HCT116 (cell line): ENCODE measurements around the gene SLC4A2. TPM values are rescaled to one million over a fixed set of nuclear protein-coding genes. Genes with fewer than 3 reads are reported as not detected.
A peak's percentile ranks its signal among the peaks of the same experiment; 100 is the strongest.

Experiments
- ATAC-seq: fragments of 200-7000 bp; cut with Tn5 transposase; 2 replicates; pipeline ENCODE4 v1.9.1; 2020; ENCODE audit warnings: mild to moderate bottlenecking, moderate library complexity
- BruUV-seq: library from RNA; stranded (reverse); fragments of 400-500 nt; replicated peaks from 2 replicates; lab custom pipeline; 2021; lab: Mats Ljungman, UMichigan
- CTCF ChIA-PET: fragments of 300-600 bp; sonication (Branson Sonifier 250); formaldehyde crosslinking; loops from one replicate; lab custom pipeline; 2021; ENCODE audit warnings: antibody characterized with exemption; lab: Charles Lee
- POLR2A ChIA-PET: fragments of 300-600, 350-600 bp; sonication (Branson Sonifier 250); formaldehyde crosslinking; loops from one replicate; lab custom pipeline; 2021; ENCODE audit warnings: antibody characterized with exemption; lab: Charles Lee
- RAD21 ChIA-PET, 2 experiments: fragments of 300-600 bp; sonication (Branson Sonifier 250); formaldehyde crosslinking; loops; one replicate each; lab custom pipeline; 2023; ENCODE audit warnings: low total read pairs in 2 of 2; ENCODE audit not compliant: uncharacterized antibody in 2 of 2, unreplicated experiment in 2 of 2, low non-redundant PET in 1 of 2; lab: Charles Lee
- DNase-seq: peaks from one replicate; pipeline ENCODE4 v3.0.0-alpha.2; 2010; ENCODE audit warnings: low read depth, low spot score
- H2AFZ ChIP-seq: fragments of 200-600 bp; shearing (Covaris generic), sonication (generic); 2 replicates; pipeline ENCODE4 v1.6.1; 2017; ENCODE audit warnings: low read depth, mixed run types, mixed read lengths, antibody characterized with exemption, low read length; ENCODE audit not compliant: poor library complexity, severe bottlenecking
- H3K27ac ChIP-seq: 2 replicates; pipeline ENCODE4 v1.5.1; 2012; ENCODE audit warnings: low read depth, low read length
- H3K27me3 ChIP-seq: fragments of 200-600 bp; sonication (generic); 2 replicates; pipeline ENCODE4 v1.6.1; 2016; ENCODE audit warnings: mixed run types, low read length, mixed read lengths; ENCODE audit not compliant: insufficient read depth
- H3K36me3 ChIP-seq, 2 experiments: fragments of 200-500 bp in 1 of 2; fragments of 200-600 bp in 1 of 2; sonication (Bioruptor generic) in 1 of 2; sonication (generic) in 1 of 2; 2 replicates each; pipeline versions ENCODE4 v1.5.1 to v1.6.1; 2014 to 2016; ENCODE audit warnings: low read length in 2 of 2, inconsistent platforms in 1 of 2, mixed read lengths in 1 of 2, mixed run types in 1 of 2; ENCODE audit not compliant: insufficient read depth in 2 of 2, control insufficient read depth in 1 of 2
- H3K4me1 ChIP-seq, 2 experiments: fragments of 200-600 bp in 1 of 2; sonication (generic) in 1 of 2; 2 replicates each; pipeline versions ENCODE4 v1.5.1 to v1.6.1; 2012 to 2017; ENCODE audit warnings: low read length in 2 of 2, inconsistent platforms in 1 of 2, mild to moderate bottlenecking in 1 of 2, mixed read lengths in 1 of 2, mixed run types in 1 of 2, moderate library complexity in 1 of 2; ENCODE audit not compliant: insufficient read depth in 2 of 2, control insufficient read depth in 1 of 2
- H3K4me2 ChIP-seq: fragments of 200-600 bp; sonication (generic); 2 replicates; pipeline ENCODE4 v1.6.1; 2017; ENCODE audit warnings: mixed run types, low read length, mixed read lengths
- H3K4me3 ChIP-seq, 2 experiments: fragments of 200-600 bp in 1 of 2; sonication (generic) in 1 of 2; replicated peaks in 1 of 2; 2 replicates each; pipeline ENCODE4 v1.5.1; 2011 to 2016; ENCODE audit warnings: low read length in 2 of 2, control low read depth in 1 of 2, low read depth in 1 of 2, mild to moderate bottlenecking in 1 of 2, mixed read lengths in 1 of 2, mixed run types in 1 of 2
- H3K79me2 ChIP-seq: fragments of 200-600 bp; sonication (generic); 2 replicates; pipeline ENCODE4 v1.6.1; 2017; ENCODE audit warnings: mild to moderate bottlenecking, mixed run types, low read length, moderate library complexity, mixed read lengths; ENCODE audit not compliant: insufficient read depth
- H3K9ac ChIP-seq: fragments of 200-600 bp; sonication (generic); 2 replicates; pipeline ENCODE4 v1.6.1; 2016; ENCODE audit warnings: low read length, mixed read lengths
- H3K9me2 ChIP-seq: fragments of 200-600 bp; sonication (generic), shearing (Covaris generic); 2 replicates; pipeline ENCODE4 v1.6.1; 2017; ENCODE audit warnings: mixed run types, mild to moderate bottlenecking, moderate library complexity; ENCODE audit not compliant: insufficient read depth
- H3K9me3 ChIP-seq, 2 experiments: fragments of 200-500 bp in 1 of 2; fragments of 200-600 bp in 1 of 2; sonication (Bioruptor generic) in 1 of 2; sonication (generic) in 1 of 2; 2 replicates each; pipeline ENCODE4 v1.6.1; 2014 to 2017; ENCODE audit warnings: low read length in 2 of 2, mixed read lengths in 2 of 2, inconsistent platforms in 1 of 2, low read depth in 1 of 2, mild to moderate bottlenecking in 1 of 2, mixed run types in 1 of 2, moderate library complexity in 1 of 2; ENCODE audit not compliant: control insufficient read depth in 1 of 2, insufficient read depth in 1 of 2
- H4K20me1 ChIP-seq: fragments of 200-600 bp; sonication (generic), shearing (Covaris generic); 2 replicates; pipeline ENCODE4 v1.6.1; 2017; ENCODE audit warnings: mixed run types, mild to moderate bottlenecking, moderate library complexity; ENCODE audit not compliant: insufficient read depth
- FOSL1 ChIP-seq: IDR thresholded peaks from 2 replicates; pipeline ENCODE4 v1.6.1; 2012; ENCODE audit warnings: low read depth
- REST ChIP-seq: IDR thresholded peaks from 2 replicates; pipeline ENCODE4 v1.6.1; 2012; ENCODE audit warnings: low read depth
- intact Hi-C: fragments of 100-400 bp; cut with micrococcal nuclease; formaldehyde crosslinking; loops from 2 replicates; pipeline ENCODE4 v1.10.0; 2022
- total RNA-seq: library from RNA; stranded (reverse); gene quantifications from one replicate; pipeline ENCODE4 v1.2.1, GENCODE V29; 2021; ENCODE audit not compliant: unreplicated experiment
- TF ChIP-seq, protein P1 (sequence below): IDR thresholded peaks from 2 replicates; pipeline ENCODE4 v1.6.1; 2012

SLC4A2 gene
- total RNA-seq, 1 experiment from 2014 or later, result 240 TPM

GRCh38 chr7:151010037-151010306, 49.4 kb upstream of the SLC4A2 start:
- peak overlapping the region; percentile 72 to 73 for H3K4me3 ChIP-seq
- H3K9ac ChIP-seq, result peak overlapping the region; percentile 81
- intact Hi-C loops, result loop anchor here (10.0 kb wide), 1 partner anchor 235 kb away; no protein-coding TSS in a partner anchor
- no peaks in the 10 kb centered on the region for H4K20me1 ChIP-seq
- ChIA-PET CTCF (interaction anchor here (0.6 to 5.4 kb wide), 20 partner anchors 10 to 271 kb away, joined by 3 to 59 read pairs (median 5); partner anchors contain the start of genes ABCB8 and ATG9B), RAD21 (interaction anchor here (0.6 to 1.7 kb wide), 4 partner anchors 19 to 102 kb away, joined by 3 to 5 read pairs (median 3); partner anchors contain the start of gene ABCB8 (in 1 of the 2)), POLR2A (interaction anchor here (0.9 to 1.5 kb wide), 6 partner anchors 18 to 217 kb away, joined by 3 to 6 read pairs (median 4); partner anchors contain the start of genes ABCB8 and ABCF2)
- no peak for TF ChIP-seq REST
- TF ChIP-seq, protein P1, sequence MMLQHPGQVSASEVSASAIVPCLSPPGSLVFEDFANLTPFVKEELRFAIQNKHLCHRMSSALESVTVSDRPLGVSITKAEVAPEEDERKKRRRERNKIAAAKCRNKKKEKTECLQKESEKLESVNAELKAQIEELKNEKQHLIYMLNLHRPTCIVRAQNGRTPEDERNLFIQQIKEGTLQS, result no peak
- TF ChIP-seq FOSL1, result no peak
- H3K27ac ChIP-seq, result peak overlapping the region; percentile 71; the same call in 1 of the 2 replicates
- H3K79me2 ChIP-seq, result peaks cover 4% of the 10 kb centered on the region; the same call in 1 of the 2 replicates
- no peaks in the 10 kb centered on the region for H3K9me2 ChIP-seq
- no peak for DNase-seq
- no peaks in the 10 kb centered on the region for H3K27me3 ChIP-seq
- peaks cover 16 to 53% of the 10 kb centered on the region in 2 experiments; a peak in 3 of 4 replicates for H3K4me1 ChIP-seq
- no peaks in the 10 kb centered on the region for H3K36me3 ChIP-seq
- no peaks in the 10 kb centered on the region for H3K9me3 ChIP-seq
- no TSS peak for BruUV-seq
- H2AFZ ChIP-seq, result no peak overlapping the region
- ATAC-seq, result no peak
- H3K4me2 ChIP-seq, result peak overlapping the region; percentile 94
